ENCODE measurements around the gene NCBP3.

The NCBP3 gene

GRCh38 chr17:3753624-3754023 lies 92.4 kb downstream of the NCBP3 start:
- H3K27ac ChIP-seq (ENCODE audit: low read depth, low read length, poor library complexity, severe bottlenecking), result no peak overlapping the region
- no peaks in the 10 kb centered on the region for H3F3A ChIP-seq (ENCODE audit: insufficient read depth, low read length)
- no peaks in the 10 kb centered on the region for H3K36me3 ChIP-seq (ENCODE audit: insufficient read depth, low read length)
- H3K9ac ChIP-seq (ENCODE audit: low read length), result no peak overlapping the region
- no peaks in the 10 kb centered on the region for H4K20me1 ChIP-seq (ENCODE audit: insufficient read depth, low read length)
- no peaks in the 10 kb centered on the region for H3K9me3 ChIP-seq (ENCODE audit: low read length)
- H3K4me1 ChIP-seq (ENCODE audit: insufficient read depth, low read length, severe bottlenecking), result peaks cover 4% of the 10 kb centered on the region
- no peaks in the 10 kb centered on the region for H3K79me2 ChIP-seq (ENCODE audit: insufficient read depth, low read length)
- H3K4me3 ChIP-seq (ENCODE audit: low read depth, low read length, poor library complexity, severe bottlenecking), result no peak overlapping the region
- H2AFZ ChIP-seq (ENCODE audit: low read length), result no peak overlapping the region
- no peaks in the 10 kb centered on the region for H3K27me3 ChIP-seq (ENCODE audit: insufficient read depth, low read length)
- TF ChIP-seq CTCF (IDR thresholded peaks at IDR 0.05; ENCODE audit: low read length) (no peak), EZH2 (IDR thresholded peaks at IDR 0.05; ENCODE audit: borderline replicate concordance, low read length) (no peak)
- H3K9me2 ChIP-seq (ENCODE audit: low read depth, low read length), result no peaks in the 10 kb centered on the region
- no peak overlapping the region for H3K4me2 ChIP-seq (ENCODE audit: low read length)

Data from OCI-LY1 (cell line).